Kidney epithelial cell (primary cell): Measurements from ENCODE around the gene ST6GALNAC3. TPM values are rescaled to one million over a fixed set of nuclear protein-coding genes. Genes with fewer than 3 reads are reported as not detected.

Experiments used
- DNase-seq: peaks from one replicate; pipeline ENCODE4 v3.0.0-alpha.2; 2010; ENCODE audit warnings: low read depth
- H3K27me3 ChIP-seq: 2 replicates; pipeline ENCODE4 v1.6.0; 2011; ENCODE audit warnings: low read length; ENCODE audit not compliant: control insufficient read depth, insufficient read depth
- H3K36me3 ChIP-seq: 2 replicates; pipeline ENCODE4 v1.5.1; 2011; ENCODE audit warnings: low read length; ENCODE audit not compliant: control insufficient read depth, insufficient read depth
- H3K4me3 ChIP-seq: 2 replicates; pipeline ENCODE4 v1.5.1; 2011; ENCODE audit warnings: low read depth, mild to moderate bottlenecking, control low read depth, low read length
- total RNA-seq: library from RNA; depleted of rRNA; stranded (reverse); fragments of >200 nt; gene quantifications from 2 replicates; pipeline ENCODE4 v1.2.3, GENCODE V29; 2015
- TF ChIP-seq, protein P1 (sequence below): IDR thresholded peaks from 2 replicates; pipeline ENCODE4 v1.5.1; 2011; ENCODE audit warnings: mild to moderate bottlenecking, moderate library complexity, low read length, control low read depth, inconsistent platforms; ENCODE audit not compliant: insufficient read depth, poor library complexity, severe bottlenecking

ST6GALNAC3 gene
- total RNA-seq, 1 donor from 2014 or later = 4.1 TPM

- no peaks in the 10 kb centered on the region for H3K27me3 ChIP-seq
- no peak for DNase-seq
- TF ChIP-seq, protein P1, sequence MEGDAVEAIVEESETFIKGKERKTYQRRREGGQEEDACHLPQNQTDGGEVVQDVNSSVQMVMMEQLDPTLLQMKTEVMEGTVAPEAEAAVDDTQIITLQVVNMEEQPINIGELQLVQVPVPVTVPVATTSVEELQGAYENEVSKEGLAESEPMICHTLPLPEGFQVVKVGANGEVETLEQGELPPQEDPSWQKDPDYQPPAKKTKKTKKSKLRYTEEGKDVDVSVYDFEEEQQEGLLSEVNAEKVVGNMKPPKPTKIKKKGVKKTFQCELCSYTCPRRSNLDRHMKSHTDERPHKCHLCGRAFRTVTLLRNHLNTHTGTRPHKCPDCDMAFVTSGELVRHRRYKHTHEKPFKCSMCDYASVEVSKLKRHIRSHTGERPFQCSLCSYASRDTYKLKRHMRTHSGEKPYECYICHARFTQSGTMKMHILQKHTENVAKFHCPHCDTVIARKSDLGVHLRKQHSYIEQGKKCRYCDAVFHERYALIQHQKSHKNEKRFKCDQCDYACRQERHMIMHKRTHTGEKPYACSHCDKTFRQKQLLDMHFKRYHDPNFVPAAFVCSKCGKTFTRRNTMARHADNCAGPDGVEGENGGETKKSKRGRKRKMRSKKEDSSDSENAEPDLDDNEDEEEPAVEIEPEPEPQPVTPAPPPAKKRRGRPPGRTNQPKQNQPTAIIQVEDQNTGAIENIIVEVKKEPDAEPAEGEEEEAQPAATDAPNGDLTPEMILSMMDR = no peak
- no peaks in the 10 kb centered on the region for H3K36me3 ChIP-seq
- no peak overlapping the region for H3K4me3 ChIP-seq
Measured at GRCh38 chr1:76669624-76670315, 595.2 kb downstream of the ST6GALNAC3 start.

DNA sequence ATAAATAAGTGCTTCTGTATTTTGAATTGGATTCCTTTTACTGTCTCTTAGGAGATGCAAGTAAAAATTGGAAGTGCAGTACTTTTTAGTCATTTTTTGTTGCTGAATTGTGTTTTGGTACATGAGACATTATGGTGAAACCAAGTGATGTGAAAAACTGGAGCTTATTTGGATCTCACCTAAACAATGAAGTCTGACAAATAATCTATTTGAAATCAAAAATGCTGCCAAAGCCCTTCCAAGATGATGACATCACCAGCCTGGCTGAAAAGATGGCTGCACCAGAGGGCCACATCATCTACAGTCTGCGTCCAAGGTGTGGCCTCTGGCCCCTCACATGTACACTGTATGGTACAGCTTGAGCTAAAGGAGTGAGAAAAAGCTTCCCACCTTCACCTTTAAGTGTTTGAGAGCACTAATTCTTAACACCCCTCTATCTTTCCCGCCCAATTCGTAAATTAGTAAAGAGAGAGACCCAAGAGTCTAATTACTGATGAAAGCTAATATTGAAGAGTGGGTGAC is 600.2 kb downstream of the ST6GALNAC3 start:
- no peak for DNase-seq
- no peaks in the 10 kb centered on the region for H3K27me3 ChIP-seq
- no peak overlapping the region for H3K4me3 ChIP-seq
- no peaks in the 10 kb centered on the region for H3K36me3 ChIP-seq
- TF ChIP-seq, protein P1 = no peak

DNA sequence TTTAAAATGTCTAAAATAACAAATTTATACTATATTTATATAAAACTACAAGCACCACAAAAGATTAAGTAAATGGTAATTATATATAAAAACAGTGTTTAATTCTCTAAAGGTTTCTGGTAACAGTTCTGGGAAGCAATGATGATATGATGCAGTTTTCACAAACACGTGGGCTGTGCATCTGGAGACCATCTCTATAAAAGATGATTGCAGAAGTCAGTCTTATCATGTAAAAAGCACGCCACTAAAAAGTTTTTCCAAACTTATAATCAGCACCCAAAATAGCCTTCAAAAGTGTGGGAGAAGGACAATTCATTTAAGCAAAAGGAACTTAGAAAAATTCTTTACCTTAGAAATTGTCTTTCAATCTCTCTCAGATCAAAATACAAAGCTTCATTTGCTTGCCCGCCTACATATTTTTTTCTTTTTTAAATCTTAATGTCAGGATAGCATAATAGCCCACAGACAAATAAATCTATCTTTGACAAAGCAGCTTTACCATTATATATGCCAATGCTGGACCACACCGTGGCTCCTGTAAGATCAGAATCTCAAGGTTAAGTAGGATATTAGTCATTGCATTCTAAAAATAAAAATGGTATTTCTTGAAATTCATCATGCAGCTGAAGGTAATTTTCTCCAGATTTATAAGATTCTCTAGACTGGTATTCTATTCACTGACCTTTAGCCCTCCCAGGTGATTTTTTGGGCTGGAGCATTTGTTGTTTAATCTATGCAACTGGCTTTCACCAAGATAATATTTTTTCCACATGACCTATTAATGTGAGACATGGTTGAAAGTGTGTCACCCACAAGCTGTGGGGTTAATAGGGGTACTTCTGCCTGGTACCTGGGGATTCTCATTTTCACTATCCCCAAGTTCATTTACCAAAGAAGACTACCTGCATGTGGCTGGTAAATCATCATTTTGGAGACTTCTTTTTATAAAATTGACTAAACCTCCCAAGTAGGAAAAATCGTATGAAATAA is 603.2 kb downstream of the ST6GALNAC3 start:
- TF ChIP-seq, protein P1 = no peak
- no peak for DNase-seq
- no peak overlapping the region for H3K4me3 ChIP-seq
- no peaks in the 10 kb centered on the region for H3K36me3 ChIP-seq
- H3K27me3 ChIP-seq = no peaks in the 10 kb centered on the region

DNA sequence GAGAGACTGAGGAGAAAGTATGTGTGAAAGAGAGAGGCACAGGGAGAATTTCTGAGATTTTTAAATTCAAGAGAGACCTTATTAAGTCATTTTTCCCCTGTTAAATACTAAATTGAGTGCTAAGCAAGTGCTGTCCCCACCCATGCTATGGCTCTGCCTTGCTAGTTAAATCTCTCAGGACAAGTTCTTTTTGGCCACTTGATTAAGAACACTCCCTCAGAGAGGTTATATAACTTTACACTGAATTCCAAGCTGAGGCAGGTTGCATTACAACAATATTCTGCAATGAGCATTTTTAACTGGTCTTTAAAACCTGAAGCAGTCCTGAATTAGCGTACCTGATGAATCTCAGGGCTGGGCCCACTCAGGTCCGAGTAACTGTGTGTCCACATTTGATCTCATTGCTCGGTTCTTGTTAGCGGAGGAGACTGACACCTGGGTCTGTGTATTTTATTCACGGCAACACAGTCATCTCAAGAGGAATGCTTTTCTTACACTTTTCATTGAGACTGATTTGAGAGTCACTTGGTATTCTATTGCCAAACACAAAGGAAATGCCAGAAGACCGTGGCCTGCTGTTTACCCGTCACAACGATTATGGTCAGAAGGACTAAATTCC is 605.1 kb downstream of the ST6GALNAC3 start:
- no peak for DNase-seq
- TF ChIP-seq, protein P1 = no peak

GRCh38 chr1:76680651-76681050 is 606.1 kb downstream of the ST6GALNAC3 start:
- H3K4me3 ChIP-seq = no peak overlapping the region
- no peaks in the 10 kb centered on the region for H3K36me3 ChIP-seq
- no peaks in the 10 kb centered on the region for H3K27me3 ChIP-seq
- no peak for DNase-seq
- TF ChIP-seq, protein P1 = no peak

More for the DNA sequence above, 605.1 kb downstream of the ST6GALNAC3 start:
- no peaks in the 10 kb centered on the region for H3K36me3 ChIP-seq
- H3K27me3 ChIP-seq = no peaks in the 10 kb centered on the region
- H3K4me3 ChIP-seq = no peak overlapping the region
